NCI-H2227 treated with DMSO at 0.1 percent for 48 hours (cell line): ENCODE measurements around the gene EIF4E3.

Experiments used
- DNase-seq: peaks from one replicate; lab custom pipeline; 2025; lab: John Stamatoyannopoulos, UW

Gene EIF4E3

DNA sequence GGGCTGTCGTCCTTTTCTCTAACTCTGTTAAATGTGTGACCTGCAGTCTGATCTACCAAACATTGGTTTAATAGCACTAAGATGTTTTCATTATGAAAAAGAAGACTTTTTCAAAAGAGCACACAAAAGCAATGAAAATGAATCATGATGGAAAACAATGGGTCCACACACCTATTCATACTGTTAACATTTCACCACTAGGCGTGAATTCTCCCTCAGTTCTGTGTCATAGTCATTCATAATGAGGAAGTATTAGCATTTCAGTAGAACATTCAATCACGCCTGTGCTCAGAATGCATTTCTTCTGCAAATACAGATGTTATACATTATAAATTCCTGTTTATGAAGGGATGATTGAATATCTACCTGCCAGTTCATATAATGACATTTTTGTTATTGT is 35.9 kb downstream of the EIF4E3 start:
- no peak for DNase-seq

DNA sequence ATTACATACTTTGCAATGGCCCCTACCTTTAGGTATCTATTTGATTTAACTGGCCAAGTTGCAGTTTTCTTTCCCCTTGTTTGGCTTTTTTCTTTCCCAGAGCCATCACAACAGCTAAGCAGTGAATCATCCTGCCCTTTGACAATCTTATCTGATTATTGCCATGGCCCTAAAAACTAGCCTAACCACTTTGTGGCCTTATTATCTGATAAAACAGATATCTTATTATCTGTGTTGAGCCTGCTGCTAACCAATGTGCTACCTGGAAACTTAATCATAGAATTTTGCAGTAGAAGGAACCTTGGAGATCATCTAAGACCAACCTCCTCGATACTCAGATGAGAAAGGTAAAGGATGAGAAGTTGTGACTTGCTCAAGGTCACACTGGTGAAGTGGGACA is 37.1 kb downstream of the EIF4E3 start:
- no peak for DNase-seq

DNA sequence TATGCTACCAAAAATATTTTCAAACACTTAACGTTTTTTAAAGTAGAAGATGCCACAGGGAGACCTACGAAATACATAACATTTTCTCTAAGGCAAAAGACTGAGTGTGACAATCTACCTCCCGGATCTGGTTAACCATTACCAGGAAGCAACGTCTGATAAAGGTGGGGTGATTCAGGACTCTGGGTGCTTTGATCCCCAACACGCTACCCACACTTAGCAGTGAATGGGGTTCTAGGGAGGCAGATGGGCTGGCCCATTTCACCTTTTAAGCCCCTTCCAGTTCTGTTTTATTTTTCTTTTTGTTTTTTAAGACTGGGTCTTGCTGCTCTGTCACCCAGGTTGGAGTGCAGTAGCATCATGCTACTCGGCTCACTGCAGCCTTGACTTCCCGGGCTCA is 39.5 kb downstream of the EIF4E3 start:
- no peak for DNase-seq

GRCh38 chr3:71684757-71685386 is 40.3 kb downstream of the EIF4E3 start:
- no peak for DNase-seq

- DNase-seq = no peak
Measured at GRCh38 chr3:71684046-71684756, 41.0 kb downstream of the EIF4E3 start.

DNA sequence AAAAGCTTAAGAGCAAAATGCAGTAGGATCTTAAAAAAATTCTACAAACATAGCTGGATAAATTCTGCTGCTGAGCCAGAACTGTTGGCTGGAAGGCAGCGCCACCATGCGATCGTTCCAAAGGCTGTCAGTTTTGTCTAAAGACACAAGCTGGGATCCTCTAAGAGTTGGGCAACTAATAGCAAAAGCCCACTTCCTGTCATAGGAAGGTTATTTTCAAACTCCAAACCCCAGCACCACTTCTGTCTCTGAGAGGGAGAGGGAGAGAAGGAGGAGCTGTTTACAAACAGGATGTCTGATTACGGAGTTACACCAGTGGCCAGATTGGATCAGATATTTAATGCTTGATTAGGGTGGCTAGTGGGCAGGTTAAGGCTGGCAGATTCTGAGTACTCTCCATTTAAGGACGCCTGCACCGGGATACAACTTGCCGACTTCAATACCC is 44.0 kb downstream of the EIF4E3 start:
- no peak for DNase-seq

DNA sequence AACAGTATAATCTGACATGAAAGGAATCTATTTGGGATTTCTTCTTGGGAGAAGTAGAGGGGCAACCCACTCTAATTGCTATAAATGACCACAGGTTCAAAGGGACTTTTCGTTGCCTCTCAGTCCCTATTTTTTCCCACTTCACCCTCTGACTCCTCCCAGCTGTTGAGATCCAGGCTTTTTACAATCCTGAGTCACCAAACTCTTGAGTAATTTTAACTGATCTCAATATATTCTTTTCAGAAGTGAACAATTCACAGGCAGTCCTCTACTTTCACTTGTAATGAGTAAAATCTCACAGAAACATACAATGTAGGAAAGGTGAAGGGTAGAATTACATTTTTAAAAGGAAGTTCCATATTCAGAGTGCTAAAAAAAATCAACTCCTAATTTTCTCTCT is 44.6 kb downstream of the EIF4E3 start:
- no peak for DNase-seq

GRCh38 chr3:71676931-71677330 is 48.3 kb downstream of the EIF4E3 start:
- no peak for DNase-seq

DNA sequence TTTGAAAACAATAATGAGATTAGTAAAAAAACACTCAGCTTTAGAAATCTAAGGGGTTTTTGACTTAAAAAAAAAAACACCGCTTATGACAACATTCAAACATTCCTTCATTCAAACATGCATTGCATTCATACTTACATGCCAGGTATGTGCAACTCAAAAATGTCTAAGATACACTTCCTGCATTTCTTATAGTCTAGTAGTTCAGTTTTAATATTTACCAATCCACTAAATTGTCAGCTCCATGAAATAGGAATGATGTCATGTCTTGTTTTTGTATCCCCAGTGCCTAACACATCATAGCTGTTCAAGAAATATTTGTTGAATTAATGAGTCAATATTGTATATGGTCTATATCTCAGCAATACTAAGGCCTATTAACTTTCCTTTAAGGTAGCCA is 51.7 kb downstream of the EIF4E3 start:
- DNase-seq = no peak

DNA sequence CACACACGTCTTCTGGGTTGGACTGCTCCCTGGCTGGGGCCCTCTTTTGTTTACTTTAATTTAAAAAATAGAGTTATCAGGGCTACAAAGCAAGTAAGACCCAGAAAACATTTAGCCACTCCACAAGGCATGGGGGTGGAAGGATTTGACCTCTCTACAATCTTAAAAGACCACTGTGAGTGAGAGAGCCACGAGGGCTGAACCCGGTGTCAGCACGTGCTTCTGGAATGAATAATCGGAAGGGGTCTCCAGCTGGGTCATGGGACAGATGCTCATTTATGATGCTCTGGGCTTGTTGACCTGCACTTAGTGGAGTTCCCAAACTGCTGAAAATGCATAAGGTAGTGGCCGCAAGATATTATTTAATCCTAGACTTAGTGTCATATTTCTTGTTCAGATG is 52.4 kb downstream of the EIF4E3 start:
- no peak for DNase-seq

GRCh38 chr3:71672340-71672739 is 52.9 kb downstream of the EIF4E3 start:
- DNase-seq = no peak

DNA sequence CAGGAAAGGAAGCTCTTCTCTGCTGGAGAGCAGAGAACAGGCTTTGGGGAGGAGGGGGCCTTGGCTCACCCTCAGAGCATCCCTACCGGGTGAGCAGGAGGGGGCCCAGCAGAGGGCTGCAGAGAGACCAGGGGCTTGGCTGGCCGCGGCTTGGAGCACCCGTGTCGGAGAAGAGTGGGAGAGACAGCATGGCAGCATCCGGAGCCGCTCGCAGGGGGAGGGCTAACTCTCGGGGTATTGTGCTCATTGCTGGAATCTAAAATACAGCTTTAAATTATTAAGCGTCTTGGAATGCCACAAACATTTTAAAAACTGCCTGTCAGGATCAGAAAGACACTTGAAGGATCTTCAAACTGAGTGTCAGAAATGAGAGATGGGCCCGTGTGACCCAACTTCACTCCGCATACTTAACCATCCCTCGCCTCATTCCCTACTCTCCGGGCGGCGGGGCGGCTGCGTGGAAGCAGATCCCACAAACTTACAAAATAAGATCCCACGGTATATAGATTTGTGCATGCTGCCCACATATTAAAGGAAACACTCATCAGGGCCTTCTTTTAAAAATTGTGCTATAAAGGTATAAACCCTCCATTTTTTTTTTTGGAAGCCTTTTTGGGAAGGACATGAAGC is 53.9 kb downstream of the EIF4E3 start:
- no peak for DNase-seq

- DNase-seq = no peak
Measured at GRCh38 chr3:71662568-71662967, 62.6 kb downstream of the EIF4E3 start.

DNA sequence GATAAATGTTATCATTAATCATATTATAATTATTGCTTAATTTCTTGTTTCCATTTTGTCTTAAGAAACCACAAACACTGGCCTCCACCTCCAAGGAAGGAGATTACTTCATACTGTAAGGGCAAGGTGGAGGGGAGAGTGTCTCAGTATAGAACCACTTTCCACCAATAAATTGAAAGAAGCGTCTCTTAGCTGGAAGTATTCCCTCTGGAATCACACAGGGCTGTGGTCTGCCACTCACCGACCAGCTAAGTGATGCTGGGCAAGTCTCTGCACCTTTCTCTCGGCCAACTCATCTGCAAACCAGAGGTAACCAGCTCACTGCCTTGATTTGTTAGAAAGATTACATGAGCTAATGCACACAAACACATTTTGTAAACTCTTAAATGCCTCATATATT is 63.1 kb downstream of the EIF4E3 start:
- DNase-seq = no peak

- no peak for DNase-seq
Measured at GRCh38 chr3:71659864-71660591, 65.2 kb downstream of the EIF4E3 start.

GRCh38 chr3:71657831-71658530 is 67.2 kb downstream of the EIF4E3 start:
- no peak for DNase-seq

- no peak for DNase-seq
Measured at GRCh38 chr3:71655061-71655460, 70.1 kb downstream of the EIF4E3 start.

GRCh38 chr3:71653414-71653807 is 71.8 kb downstream of the EIF4E3 start:
- DNase-seq = no peak

DNA sequence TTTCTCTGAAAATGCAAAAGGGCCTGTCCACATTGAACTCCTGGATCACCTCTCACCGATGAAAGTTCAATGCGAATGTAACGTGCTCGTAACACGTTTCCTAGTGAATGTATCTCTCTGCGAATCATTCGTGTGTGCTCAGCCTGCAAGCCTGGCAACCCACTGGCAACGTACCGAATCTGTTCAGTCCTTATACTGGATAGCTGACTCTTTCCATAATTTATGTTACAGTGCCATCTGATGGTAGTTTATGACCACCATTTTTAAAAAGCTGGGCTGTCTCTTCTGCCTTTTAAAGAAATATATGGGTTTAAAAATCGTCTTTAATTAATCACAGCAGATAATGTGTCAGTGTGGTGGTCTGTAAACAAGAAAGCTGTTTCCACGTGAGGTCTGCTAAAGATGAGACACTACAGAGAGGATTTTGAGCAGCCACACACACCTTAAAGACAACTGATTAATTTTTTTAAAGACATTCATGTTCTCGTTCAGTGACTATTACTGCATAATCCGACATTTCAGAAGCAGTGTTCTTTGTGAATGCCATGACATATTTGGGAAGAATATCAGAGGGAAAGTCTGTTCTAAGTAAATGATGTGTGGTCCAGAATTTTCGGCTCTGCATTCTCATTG is 72.3 kb downstream of the EIF4E3 start:
- DNase-seq = peak; percentile 17

GRCh38 chr3:71651625-71652024 is 73.6 kb downstream of the EIF4E3 start:
- no peak for DNase-seq

DNA sequence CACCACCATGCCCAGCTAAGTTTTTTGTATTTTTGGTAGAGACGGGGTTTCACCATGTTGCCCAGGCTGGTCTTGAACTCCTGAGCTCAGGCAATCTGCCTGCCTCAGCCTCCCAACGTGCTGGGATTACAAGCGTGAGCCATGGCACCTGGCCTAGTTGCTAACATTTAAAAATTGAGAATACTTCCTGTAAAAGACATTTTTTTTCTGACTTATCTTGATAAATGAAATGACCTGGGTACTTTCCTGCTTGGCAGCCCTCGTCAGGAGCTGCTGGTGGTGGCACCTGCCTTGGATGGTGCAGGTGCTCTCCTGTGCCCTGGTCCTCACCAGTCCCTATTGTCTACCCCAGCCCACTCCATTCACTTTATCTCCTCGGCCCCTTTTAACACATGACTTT is 74.8 kb downstream of the EIF4E3 start:
- DNase-seq = no peak

- DNase-seq = no peak
Measured at GRCh38 chr3:71649757-71650156, 75.4 kb downstream of the EIF4E3 start.
